Measurements from ENCODE around the gene LRP2. TPM values are rescaled to one million over a fixed set of nuclear protein-coding genes. Genes with fewer than 3 reads are reported as not detected.

The LRP2 gene
- total and polyA plus RNA-seq, 2 of the 8 experiments (the other 6 are each of a cell fraction or from before 2014, with no cell fraction given) = 2.0 to 2.9 TPM

- TF ChIP-seq NANOG (IDR thresholded peaks at IDR 0.05; ENCODE audit: insufficient read depth, low read depth, low read length, poor library complexity, severe bottlenecking) (no peak), RNF2 (IDR thresholded peaks at IDR 0.05; ENCODE audit: borderline replicate concordance, low read depth, low read length, missing control alignments, poor library complexity, severe bottlenecking) (no peak), CEBPB (IDR thresholded peaks at IDR 0.05; ENCODE audit: low read depth, low read length) (no peak)
Measured at GRCh38 chr2:169259402-169259801, 102.9 kb downstream of the LRP2 start (continued).

All from H1 (cell line).